Astrocyte (in vitro differentiated cells and primary cell): Measurements from ENCODE around the gene DCAF7. TPM values are rescaled to one million over a fixed set of nuclear protein-coding genes. Genes with fewer than 3 reads are reported as not detected.

Source experiments
- DNase-seq: peaks from one replicate; pipeline ENCODE4 v3.0.0-alpha.2; 2010; ENCODE audit warnings: low read depth
- FAIRE-seq: peaks from 2 replicates; lab custom pipeline; 2011; peaks lifted over from hg19 to GRCh38; lab: Jason Lieb, UNC
- H2AFZ ChIP-seq: 2 replicates; pipeline ENCODE4 v1.6.0; 2012; ENCODE audit warnings: low read depth, low read length, inconsistent platforms
- H3K27ac ChIP-seq: 2 replicates; pipeline ENCODE4 v1.5.1; 2011; ENCODE audit warnings: low read depth, low read length, inconsistent platforms
- H3K27me3 ChIP-seq: 2 replicates; pipeline ENCODE4 v1.6.0; 2011; ENCODE audit warnings: low read length, inconsistent platforms; ENCODE audit not compliant: insufficient read depth
- H3K36me3 ChIP-seq: 2 replicates; pipeline ENCODE4 v1.5.1; 2011; ENCODE audit warnings: low read length, inconsistent platforms; ENCODE audit not compliant: insufficient read depth
- H3K4me1 ChIP-seq: 2 replicates; pipeline ENCODE4 v1.5.1; 2011; ENCODE audit warnings: low read length, inconsistent platforms; ENCODE audit not compliant: insufficient read depth
- H3K4me2 ChIP-seq: 2 replicates; pipeline ENCODE4 v1.6.0; 2012; ENCODE audit warnings: low read length, inconsistent platforms
- H3K4me3 ChIP-seq: 2 replicates; pipeline ENCODE4 v1.5.1; 2011; ENCODE audit warnings: low read depth, mild to moderate bottlenecking, low read length, inconsistent platforms; ENCODE audit not compliant: insufficient read depth
- H3K79me2 ChIP-seq: 2 replicates; pipeline ENCODE4 v1.6.0; 2012; ENCODE audit warnings: mild to moderate bottlenecking, low read length, inconsistent platforms; ENCODE audit not compliant: insufficient read depth
- H3K9ac ChIP-seq: 2 replicates; pipeline ENCODE4 v1.6.0; 2012; ENCODE audit warnings: mild to moderate bottlenecking, low read length, inconsistent platforms
- H3K9me3 ChIP-seq: 2 replicates; pipeline ENCODE4 v1.5.1; 2012; ENCODE audit warnings: low read depth, mild to moderate bottlenecking, low read length, inconsistent platforms; ENCODE audit not compliant: insufficient read depth
- H4K20me1 ChIP-seq: 2 replicates; pipeline ENCODE4 v1.6.0; 2012; ENCODE audit warnings: low read length, inconsistent platforms; ENCODE audit not compliant: insufficient read depth
- H3K27ac Mint-ChIP-seq: one replicate; pipeline ENCODE4 v1.8.0; 2021; ENCODE audit warnings: mild to moderate bottlenecking, mixed read lengths; ENCODE audit not compliant: unreplicated experiment
- H3K27me3 Mint-ChIP-seq: one replicate; pipeline ENCODE4 v1.8.0; 2021; ENCODE audit warnings: low read depth, mixed read lengths; ENCODE audit not compliant: unreplicated experiment
- H3K36me3 Mint-ChIP-seq: one replicate; pipeline ENCODE4 v1.8.0; 2021; ENCODE audit warnings: low read depth, mixed read lengths; ENCODE audit not compliant: unreplicated experiment
- H3K4me1 Mint-ChIP-seq: one replicate; pipeline ENCODE4 v1.8.0; 2021; ENCODE audit warnings: low read depth, mixed read lengths; ENCODE audit not compliant: unreplicated experiment
- H3K4me3 Mint-ChIP-seq: one replicate; pipeline ENCODE4 v1.8.0; 2021; ENCODE audit warnings: mild to moderate bottlenecking, moderate library complexity, mixed read lengths; ENCODE audit not compliant: unreplicated experiment
- H3K9me3 Mint-ChIP-seq: one replicate; pipeline ENCODE4 v1.8.0; 2021; ENCODE audit warnings: mild to moderate bottlenecking, mixed read lengths; ENCODE audit not compliant: unreplicated experiment
- EZH2 ChIP-seq: IDR thresholded peaks from 2 replicates; pipeline ENCODE4 v1.6.1; 2012; ENCODE audit warnings: mild to moderate bottlenecking, low read length, inconsistent platforms; ENCODE audit not compliant: insufficient read depth
- total RNA-seq: library from RNA; stranded (reverse); gene quantifications from 2 replicates; pipeline ENCODE4 v1.2.1, GENCODE V29; 2021
- TF ChIP-seq, protein P1 (sequence below): IDR thresholded peaks from 2 replicates; pipeline ENCODE4 v1.5.1; 2011; ENCODE audit warnings: low read depth, mild to moderate bottlenecking, inconsistent platforms, low read length, moderate library complexity; ENCODE audit not compliant: insufficient read depth

The DCAF7 gene
- total RNA-seq, 1 donor from 2014 or later: 84.2 TPM

DNA sequence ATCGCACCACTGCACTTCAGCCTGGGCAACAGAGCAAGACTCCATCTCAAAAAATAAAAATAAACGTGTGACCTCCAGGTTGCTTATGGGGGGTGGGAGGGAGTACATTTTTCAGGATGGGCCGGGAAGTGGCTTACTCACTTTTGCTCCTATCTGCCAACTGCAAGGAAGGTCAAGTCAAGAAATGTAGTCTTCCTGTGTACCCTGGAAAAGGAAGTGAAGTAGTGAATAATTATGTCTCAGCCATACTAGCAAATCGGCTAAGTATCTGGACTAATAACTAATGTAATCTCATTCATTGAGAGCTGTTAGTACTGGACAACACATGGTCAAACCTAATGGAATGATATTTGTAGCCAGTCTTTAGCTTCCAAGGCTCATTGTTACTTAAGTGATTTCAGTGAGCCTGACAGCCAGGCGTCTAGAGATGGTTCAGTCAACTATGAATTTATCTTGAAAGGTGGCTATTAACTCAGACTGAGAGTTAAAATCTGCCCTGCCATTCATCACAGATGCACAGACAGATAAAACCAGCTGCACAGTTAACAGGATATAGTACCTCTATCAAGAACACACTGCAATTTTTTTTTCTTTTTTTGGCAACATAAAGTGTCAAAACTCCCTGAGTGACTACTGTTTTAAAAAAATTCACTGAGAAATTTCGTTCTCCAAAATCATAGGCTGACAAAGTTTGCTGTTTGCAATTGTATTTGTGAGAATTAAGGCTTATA lies 46.7 kb downstream of the DCAF7 start:
- H3K4me3 ChIP-seq: no peak overlapping the region
- no peak overlapping the region for H3K4me3 Mint-ChIP-seq
- H3K27ac Mint-ChIP-seq: no peak overlapping the region
- peaks cover 3% of the 10 kb centered on the region for H3K36me3 ChIP-seq
- H4K20me1 ChIP-seq: no peaks in the 10 kb centered on the region
- H3K9me3 ChIP-seq: no peaks in the 10 kb centered on the region
- H3K9ac ChIP-seq: no peak overlapping the region
- H3K4me1 ChIP-seq: peaks cover 14% of the 10 kb centered on the region
- no peak overlapping the region for H2AFZ ChIP-seq
- FAIRE-seq (no peak), DNase-seq (no peak)
- H3K27me3 Mint-ChIP-seq: no peaks in the 10 kb centered on the region
- H3K9me3 Mint-ChIP-seq: no peaks in the 10 kb centered on the region
- H3K27ac ChIP-seq: no peak overlapping the region
- H3K27me3 ChIP-seq: no peaks in the 10 kb centered on the region
- H3K4me1 Mint-ChIP-seq: peaks cover 15% of the 10 kb centered on the region
- no peak overlapping the region for H3K4me2 ChIP-seq
- H3K79me2 ChIP-seq: peaks cover 15% of the 10 kb centered on the region
- H3K36me3 Mint-ChIP-seq: peaks cover 3% of the 10 kb centered on the region
- TF ChIP-seq, protein P1, sequence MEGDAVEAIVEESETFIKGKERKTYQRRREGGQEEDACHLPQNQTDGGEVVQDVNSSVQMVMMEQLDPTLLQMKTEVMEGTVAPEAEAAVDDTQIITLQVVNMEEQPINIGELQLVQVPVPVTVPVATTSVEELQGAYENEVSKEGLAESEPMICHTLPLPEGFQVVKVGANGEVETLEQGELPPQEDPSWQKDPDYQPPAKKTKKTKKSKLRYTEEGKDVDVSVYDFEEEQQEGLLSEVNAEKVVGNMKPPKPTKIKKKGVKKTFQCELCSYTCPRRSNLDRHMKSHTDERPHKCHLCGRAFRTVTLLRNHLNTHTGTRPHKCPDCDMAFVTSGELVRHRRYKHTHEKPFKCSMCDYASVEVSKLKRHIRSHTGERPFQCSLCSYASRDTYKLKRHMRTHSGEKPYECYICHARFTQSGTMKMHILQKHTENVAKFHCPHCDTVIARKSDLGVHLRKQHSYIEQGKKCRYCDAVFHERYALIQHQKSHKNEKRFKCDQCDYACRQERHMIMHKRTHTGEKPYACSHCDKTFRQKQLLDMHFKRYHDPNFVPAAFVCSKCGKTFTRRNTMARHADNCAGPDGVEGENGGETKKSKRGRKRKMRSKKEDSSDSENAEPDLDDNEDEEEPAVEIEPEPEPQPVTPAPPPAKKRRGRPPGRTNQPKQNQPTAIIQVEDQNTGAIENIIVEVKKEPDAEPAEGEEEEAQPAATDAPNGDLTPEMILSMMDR: no peak
- no peak for TF ChIP-seq EZH2

DNA sequence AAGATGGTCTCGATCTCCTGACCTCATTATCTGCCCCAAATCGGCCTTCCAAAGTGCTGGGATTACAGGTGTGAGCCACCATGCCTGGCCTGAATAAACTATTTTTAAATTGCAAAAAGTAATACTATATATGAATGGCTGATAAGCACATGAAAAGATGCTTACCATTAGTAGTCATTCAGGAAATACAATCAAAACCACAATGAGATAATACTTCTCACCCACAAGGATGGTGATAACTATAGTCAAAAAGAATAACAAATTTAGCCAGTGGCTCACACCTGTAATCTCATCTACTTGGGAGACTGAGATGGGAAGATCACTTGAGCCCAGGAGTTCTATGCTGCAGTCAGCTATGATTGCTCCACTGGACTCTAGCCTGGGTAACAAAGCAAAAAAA lies 48.0 kb downstream of the DCAF7 start:
- FAIRE-seq: no peak
- no peak overlapping the region for H2AFZ ChIP-seq
- no peaks in the 10 kb centered on the region for H3K9me3 ChIP-seq
- H3K4me2 ChIP-seq: no peak overlapping the region
- no peak overlapping the region for H3K27ac Mint-ChIP-seq
- H3K9ac ChIP-seq: no peak overlapping the region
- H3K4me1 Mint-ChIP-seq: peaks cover 7% of the 10 kb centered on the region
- peaks cover 3% of the 10 kb centered on the region for H3K36me3 ChIP-seq
- peaks cover 15% of the 10 kb centered on the region for H3K79me2 ChIP-seq
- TF ChIP-seq EZH2: no peak
- TF ChIP-seq, protein P1: no peak
- no peak overlapping the region for H3K4me3 Mint-ChIP-seq
- no peaks in the 10 kb centered on the region for H3K9me3 Mint-ChIP-seq
- no peaks in the 10 kb centered on the region for H4K20me1 ChIP-seq
- H3K4me1 ChIP-seq: peaks cover 14% of the 10 kb centered on the region
- no peaks in the 10 kb centered on the region for H3K27me3 Mint-ChIP-seq
- no peaks in the 10 kb centered on the region for H3K27me3 ChIP-seq
- H3K27ac ChIP-seq: no peak overlapping the region
- no peak overlapping the region for H3K4me3 ChIP-seq
- peaks cover 5% of the 10 kb centered on the region for H3K36me3 Mint-ChIP-seq
- peak; percentile 8 for DNase-seq
